Measurements from ENCODE around the gene KANSL1L. TPM values are rescaled to one million over a fixed set of nuclear protein-coding genes. Genes with fewer than 3 reads are reported as not detected.

Gene KANSL1L
- polyA plus RNA-seq, 1 of the 3 experiments (the other 2 are of a cell fraction): 5.5 TPM

DNA sequence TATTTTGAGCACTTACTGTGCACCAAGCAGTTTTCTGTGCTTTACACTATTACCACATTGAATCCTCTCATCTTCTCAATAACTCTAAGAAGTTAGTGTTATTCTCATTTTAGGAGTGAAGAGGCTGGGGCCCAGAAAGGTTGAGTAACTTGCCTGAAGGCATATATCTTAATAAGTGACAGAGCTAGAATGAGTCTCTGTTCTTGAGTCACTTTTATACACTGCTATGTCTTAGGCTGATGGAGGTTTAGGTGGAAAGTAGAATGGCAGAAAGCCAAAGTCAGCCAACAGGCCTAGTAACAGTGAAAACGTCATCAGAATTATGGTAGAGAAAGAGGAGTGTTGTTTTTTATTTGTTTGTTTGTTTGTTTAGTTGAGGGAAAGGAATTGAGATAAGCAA is 196.6 kb downstream of the KANSL1L start:
- H3K9me2 ChIP-seq: no peaks in the 10 kb centered on the region
- H3K27ac ChIP-seq (ENCODE audit: low read depth in 2 of 2, low read length in 1 of 2): no peak overlapping the region
- ChIA-PET POLR2A (interaction anchor here (0.7 kb wide), 1 partner anchor 634 kb away, joined by 3 read pairs; no protein-coding TSS in a partner anchor), CTCF (interaction anchor here (1.5 to 2.1 kb wide), 3 partner anchors 14 to 224 kb away, joined by 4 to 9 read pairs (median 5); no protein-coding TSS in a partner anchor)
- H3K36me3 ChIP-seq (replicated peaks in 1 of 2; ENCODE audit: control insufficient read depth in 1 of 2, insufficient read depth in 2 of 2, low read length in 1 of 2): no peaks in the 10 kb centered on the region
- no peak overlapping the region for H2AFZ ChIP-seq (ENCODE audit: low read depth)
- no peaks in the 10 kb centered on the region for H3K79me2 ChIP-seq (ENCODE audit: insufficient read depth)
- H3F3A ChIP-seq (replicated peaks; ENCODE audit: insufficient read depth): no peaks in the 10 kb centered on the region
- DNase-seq: no peak
- no peak overlapping the region for H3K4me2 ChIP-seq
- H4K20me1 ChIP-seq (ENCODE audit: insufficient read depth): no peaks in the 10 kb centered on the region
- no peaks in the 10 kb centered on the region for H3K9me3 ChIP-seq
- TF ChIP-seq GABPA (IDR thresholded peaks at IDR 0.05; ENCODE audit: low read depth) (no peak), EZH2phosphoT487 (IDR thresholded peaks at IDR 0.05; ENCODE audit: borderline replicate concordance, low read depth) (no peak), YY1 (IDR thresholded peaks at IDR 0.05; ENCODE audit: low read depth) (no peak)
- TF ChIP-seq, protein P1, sequence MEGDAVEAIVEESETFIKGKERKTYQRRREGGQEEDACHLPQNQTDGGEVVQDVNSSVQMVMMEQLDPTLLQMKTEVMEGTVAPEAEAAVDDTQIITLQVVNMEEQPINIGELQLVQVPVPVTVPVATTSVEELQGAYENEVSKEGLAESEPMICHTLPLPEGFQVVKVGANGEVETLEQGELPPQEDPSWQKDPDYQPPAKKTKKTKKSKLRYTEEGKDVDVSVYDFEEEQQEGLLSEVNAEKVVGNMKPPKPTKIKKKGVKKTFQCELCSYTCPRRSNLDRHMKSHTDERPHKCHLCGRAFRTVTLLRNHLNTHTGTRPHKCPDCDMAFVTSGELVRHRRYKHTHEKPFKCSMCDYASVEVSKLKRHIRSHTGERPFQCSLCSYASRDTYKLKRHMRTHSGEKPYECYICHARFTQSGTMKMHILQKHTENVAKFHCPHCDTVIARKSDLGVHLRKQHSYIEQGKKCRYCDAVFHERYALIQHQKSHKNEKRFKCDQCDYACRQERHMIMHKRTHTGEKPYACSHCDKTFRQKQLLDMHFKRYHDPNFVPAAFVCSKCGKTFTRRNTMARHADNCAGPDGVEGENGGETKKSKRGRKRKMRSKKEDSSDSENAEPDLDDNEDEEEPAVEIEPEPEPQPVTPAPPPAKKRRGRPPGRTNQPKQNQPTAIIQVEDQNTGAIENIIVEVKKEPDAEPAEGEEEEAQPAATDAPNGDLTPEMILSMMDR (IDR thresholded peaks at IDR 0.05): no peak
- TF ChIP-seq, protein P2, sequence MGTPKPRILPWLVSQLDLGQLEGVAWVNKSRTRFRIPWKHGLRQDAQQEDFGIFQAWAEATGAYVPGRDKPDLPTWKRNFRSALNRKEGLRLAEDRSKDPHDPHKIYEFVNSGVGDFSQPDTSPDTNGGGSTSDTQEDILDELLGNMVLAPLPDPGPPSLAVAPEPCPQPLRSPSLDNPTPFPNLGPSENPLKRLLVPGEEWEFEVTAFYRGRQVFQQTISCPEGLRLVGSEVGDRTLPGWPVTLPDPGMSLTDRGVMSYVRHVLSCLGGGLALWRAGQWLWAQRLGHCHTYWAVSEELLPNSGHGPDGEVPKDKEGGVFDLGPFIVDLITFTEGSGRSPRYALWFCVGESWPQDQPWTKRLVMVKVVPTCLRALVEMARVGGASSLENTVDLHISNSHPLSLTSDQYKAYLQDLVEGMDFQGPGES (IDR thresholded peaks at IDR 0.05; ENCODE audit: low read depth, low read length): no peak
- 29% methylated on average over 1 of the region's 1 CpG for WGBS (ENCODE audit: low lambda C conversion rate)
- no peak overlapping the region for H3K4me3 ChIP-seq (ENCODE audit: low read depth in 2 of 2, low read length in 1 of 2)
- no peak overlapping the region for H3K9ac ChIP-seq
- H3K27me3 ChIP-seq (ENCODE audit: insufficient read depth): no peaks in the 10 kb centered on the region
- no peaks in the 10 kb centered on the region for H3K4me1 ChIP-seq (ENCODE audit: control insufficient read depth in 1 of 2, insufficient read depth in 2 of 2, low read depth in 1 of 2, low read length in 1 of 2)

DNA sequence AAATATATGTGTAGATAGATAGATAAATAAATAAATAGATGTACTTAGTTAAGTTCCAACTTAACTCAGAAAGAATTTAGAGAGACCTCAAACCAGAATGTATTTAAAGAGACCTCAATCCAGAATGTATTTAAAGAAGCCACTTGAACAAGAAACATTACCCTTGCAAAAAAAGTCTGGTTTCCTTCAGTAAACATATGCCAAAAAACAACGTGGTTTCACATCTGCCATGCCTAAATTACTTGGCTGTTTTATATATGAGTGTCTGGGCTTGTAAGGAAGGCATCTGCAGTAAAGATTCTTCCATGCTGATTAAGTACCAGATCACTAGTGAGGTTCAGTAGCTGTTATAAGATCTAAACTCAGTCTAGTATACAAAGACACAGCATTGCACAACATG is 197.9 kb downstream of the KANSL1L start:
- Histone ChIP-seq H3K4me2 (no peak overlapping the region), H3F3A (replicated peaks; ENCODE audit: insufficient read depth) (no peaks in the 10 kb centered on the region), H3K27ac (ENCODE audit: low read depth in 2 of 2, low read length in 1 of 2) (no peak overlapping the region), H3K4me3 (ENCODE audit: low read depth in 2 of 2, low read length in 1 of 2) (no peak overlapping the region), H3K36me3 (replicated peaks in 1 of 2; ENCODE audit: control insufficient read depth in 1 of 2, insufficient read depth in 2 of 2, low read length in 1 of 2) (no peaks in the 10 kb centered on the region), H3K9me3 (no peaks in the 10 kb centered on the region), H4K20me1 (ENCODE audit: insufficient read depth) (no peaks in the 10 kb centered on the region), H3K79me2 (ENCODE audit: insufficient read depth) (no peaks in the 10 kb centered on the region), H3K4me1 (ENCODE audit: control insufficient read depth in 1 of 2, insufficient read depth in 2 of 2, low read depth in 1 of 2, low read length in 1 of 2) (no peaks in the 10 kb centered on the region), H3K27me3 (ENCODE audit: insufficient read depth) (no peaks in the 10 kb centered on the region), H2AFZ (ENCODE audit: low read depth) (no peak overlapping the region), H3K9ac (no peak overlapping the region), H3K9me2 (no peaks in the 10 kb centered on the region)
- ChIA-PET CTCF (interaction anchor here (1.3 to 1.9 kb wide), 3 partner anchors 12 to 222 kb away, joined by 3 to 5 read pairs (median 4); no protein-coding TSS in a partner anchor), POLR2A (no interaction called here)
- TF ChIP-seq, protein P3, sequence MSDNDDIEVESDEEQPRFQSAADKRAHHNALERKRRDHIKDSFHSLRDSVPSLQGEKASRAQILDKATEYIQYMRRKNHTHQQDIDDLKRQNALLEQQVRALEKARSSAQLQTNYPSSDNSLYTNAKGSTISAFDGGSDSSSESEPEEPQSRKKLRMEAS (IDR thresholded peaks at IDR 0.05; ENCODE audit: low read depth): no peak
- TF ChIP-seq, protein P4, sequence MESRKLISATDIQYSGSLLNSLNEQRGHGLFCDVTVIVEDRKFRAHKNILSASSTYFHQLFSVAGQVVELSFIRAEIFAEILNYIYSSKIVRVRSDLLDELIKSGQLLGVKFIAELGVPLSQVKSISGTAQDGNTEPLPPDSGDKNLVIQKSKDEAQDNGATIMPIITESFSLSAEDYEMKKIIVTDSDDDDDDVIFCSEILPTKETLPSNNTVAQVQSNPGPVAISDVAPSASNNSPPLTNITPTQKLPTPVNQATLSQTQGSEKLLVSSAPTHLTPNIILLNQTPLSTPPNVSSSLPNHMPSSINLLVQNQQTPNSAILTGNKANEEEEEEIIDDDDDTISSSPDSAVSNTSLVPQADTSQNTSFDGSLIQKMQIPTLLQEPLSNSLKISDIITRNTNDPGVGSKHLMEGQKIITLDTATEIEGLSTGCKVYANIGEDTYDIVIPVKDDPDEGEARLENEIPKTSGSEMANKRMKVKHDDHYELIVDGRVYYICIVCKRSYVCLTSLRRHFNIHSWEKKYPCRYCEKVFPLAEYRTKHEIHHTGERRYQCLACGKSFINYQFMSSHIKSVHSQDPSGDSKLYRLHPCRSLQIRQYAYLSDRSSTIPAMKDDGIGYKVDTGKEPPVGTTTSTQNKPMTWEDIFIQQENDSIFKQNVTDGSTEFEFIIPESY (IDR thresholded peaks at IDR 0.05; ENCODE audit: borderline replicate concordance, low read depth): no peak
- TF ChIP-seq RCOR1 (IDR thresholded peaks at IDR 0.05; ENCODE audit: low read length): no peak
- no peak for TF ChIP-seq RFX5 (IDR thresholded peaks at IDR 0.05; ENCODE audit: low read length)
- TF ChIP-seq, protein P5, sequence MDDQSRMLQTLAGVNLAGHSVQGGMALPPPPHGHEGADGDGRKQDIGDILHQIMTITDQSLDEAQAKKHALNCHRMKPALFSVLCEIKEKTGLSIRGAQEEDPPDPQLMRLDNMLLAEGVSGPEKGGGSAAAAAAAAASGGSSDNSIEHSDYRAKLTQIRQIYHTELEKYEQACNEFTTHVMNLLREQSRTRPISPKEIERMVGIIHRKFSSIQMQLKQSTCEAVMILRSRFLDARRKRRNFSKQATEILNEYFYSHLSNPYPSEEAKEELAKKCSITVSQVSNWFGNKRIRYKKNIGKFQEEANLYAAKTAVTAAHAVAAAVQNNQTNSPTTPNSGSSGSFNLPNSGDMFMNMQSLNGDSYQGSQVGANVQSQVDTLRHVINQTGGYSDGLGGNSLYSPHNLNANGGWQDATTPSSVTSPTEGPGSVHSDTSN (IDR thresholded peaks at IDR 0.05): no peak
- TF ChIP-seq NFIC (IDR thresholded peaks at IDR 0.05; ENCODE audit: borderline replicate concordance): no peak
- TF ChIP-seq CHD2 (IDR thresholded peaks at IDR 0.05; ENCODE audit: low read length, partially characterized antibody): no peak
- no peak for TF ChIP-seq TEAD4 (IDR thresholded peaks at IDR 0.05; ENCODE audit: borderline replicate concordance, insufficient read depth)
- no peak for TF ChIP-seq TAF1 (IDR thresholded peaks at IDR 0.05; ENCODE audit: borderline replicate concordance, low read depth, low read length)
- TF ChIP-seq YY1 (IDR thresholded peaks at IDR 0.05; ENCODE audit: low read depth): no peak
- TF ChIP-seq TCF12 (IDR thresholded peaks at IDR 0.05): no peak
- no peak for TF ChIP-seq GATA2 (CRISPR knock-in tag; IDR thresholded peaks at IDR 0.05)
- no peak for TF ChIP-seq NRF1 (IDR thresholded peaks at IDR 0.05; ENCODE audit: low read depth, low read length)
- TF ChIP-seq, protein P6, sequence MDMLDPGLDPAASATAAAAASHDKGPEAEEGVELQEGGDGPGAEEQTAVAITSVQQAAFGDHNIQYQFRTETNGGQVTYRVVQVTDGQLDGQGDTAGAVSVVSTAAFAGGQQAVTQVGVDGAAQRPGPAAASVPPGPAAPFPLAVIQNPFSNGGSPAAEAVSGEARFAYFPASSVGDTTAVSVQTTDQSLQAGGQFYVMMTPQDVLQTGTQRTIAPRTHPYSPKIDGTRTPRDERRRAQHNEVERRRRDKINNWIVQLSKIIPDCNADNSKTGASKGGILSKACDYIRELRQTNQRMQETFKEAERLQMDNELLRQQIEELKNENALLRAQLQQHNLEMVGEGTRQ (IDR thresholded peaks at IDR 0.05; ENCODE audit: borderline replicate concordance, low read depth, low read length): no peak
- no peak for DNase-seq
- 18% methylated on average over 1 of the region's 1 CpG for WGBS (ENCODE audit: low lambda C conversion rate)
